NCI-H1930 (cell line): ENCODE measurements around the gene MRPS5.

Experiments used
- DNase-seq, 2 experiments: peaks; one replicate each; lab custom pipeline; 2025; lab: John Stamatoyannopoulos, UW

Gene MRPS5

DNA sequence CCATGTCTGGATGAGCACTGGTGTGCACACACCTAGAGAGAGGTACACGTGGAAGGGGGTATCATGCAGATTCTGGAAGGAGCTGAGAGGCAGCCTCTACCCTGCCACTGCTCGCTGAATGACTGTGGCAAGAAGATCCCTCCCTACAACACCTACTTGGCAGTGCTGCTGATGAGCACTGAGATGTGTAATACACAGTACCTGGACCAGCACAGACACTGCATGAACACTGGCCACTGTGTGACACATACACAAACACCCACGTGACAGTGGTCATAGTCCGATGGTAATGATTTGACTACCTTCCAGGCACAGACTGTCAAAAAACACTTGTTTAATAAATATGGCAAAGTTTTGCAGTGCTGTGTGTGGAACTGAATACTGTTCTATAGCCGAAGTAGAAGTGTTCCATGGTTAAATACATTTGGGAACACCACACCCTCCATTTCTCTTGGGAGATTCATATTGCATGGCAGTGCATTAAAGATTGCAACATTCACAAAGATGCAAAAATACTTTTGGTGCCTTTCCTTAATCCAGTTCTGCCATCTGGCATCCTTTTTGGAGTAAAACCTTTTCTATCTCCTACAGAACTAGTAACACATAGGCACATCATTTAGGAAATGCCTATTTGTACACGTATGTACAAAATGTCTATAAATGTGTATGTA is 29.6 kb downstream of the MRPS5 start:
- no peak for DNase-seq

GRCh38 chr2:95087379-95087778 is 34.2 kb downstream of the MRPS5 start:
- no peak for DNase-seq

DNA sequence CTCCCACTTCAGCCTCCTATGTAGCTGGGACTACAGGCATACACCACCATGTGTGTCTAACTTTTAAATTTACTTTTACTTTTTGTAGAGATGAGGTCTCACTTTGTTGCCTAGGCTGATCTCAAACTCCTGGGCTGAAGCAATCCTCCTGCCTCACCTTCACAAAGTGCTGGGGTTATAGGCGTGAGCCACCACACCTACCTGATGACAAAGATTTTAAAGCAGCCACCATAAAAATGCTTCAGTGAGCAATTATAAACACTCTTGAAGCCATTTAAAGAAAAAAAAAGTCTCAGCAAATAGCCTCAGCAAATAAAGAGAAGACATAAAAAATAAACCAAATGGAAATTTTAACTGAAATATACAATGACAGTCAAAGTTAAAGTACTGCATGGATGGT is 35.6 kb downstream of the MRPS5 start:
- DNase-seq = no peak

DNA sequence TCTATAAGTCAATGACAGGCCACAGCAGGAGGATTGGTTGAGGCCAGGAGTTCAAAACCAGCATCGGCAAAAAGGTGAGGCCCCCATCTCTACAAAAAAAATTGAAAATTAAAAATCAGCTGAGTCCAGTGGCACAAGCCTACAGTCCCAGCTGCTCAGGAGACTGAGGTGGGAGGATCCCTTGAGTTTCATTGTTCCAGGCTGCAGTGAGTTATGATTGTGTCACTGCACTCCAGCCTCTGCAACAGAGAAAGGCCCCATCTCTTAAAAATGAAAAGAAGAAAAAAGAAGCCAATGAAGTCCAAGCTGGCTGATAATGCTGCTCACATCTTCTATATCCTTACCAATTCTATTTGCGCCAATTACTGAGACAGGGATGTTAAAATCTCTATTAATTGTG is 39.1 kb downstream of the MRPS5 start:
- DNase-seq = no peak

GRCh38 chr2:95079199-95079683 is 42.4 kb downstream of the MRPS5 start:
- DNase-seq = no peak

DNA sequence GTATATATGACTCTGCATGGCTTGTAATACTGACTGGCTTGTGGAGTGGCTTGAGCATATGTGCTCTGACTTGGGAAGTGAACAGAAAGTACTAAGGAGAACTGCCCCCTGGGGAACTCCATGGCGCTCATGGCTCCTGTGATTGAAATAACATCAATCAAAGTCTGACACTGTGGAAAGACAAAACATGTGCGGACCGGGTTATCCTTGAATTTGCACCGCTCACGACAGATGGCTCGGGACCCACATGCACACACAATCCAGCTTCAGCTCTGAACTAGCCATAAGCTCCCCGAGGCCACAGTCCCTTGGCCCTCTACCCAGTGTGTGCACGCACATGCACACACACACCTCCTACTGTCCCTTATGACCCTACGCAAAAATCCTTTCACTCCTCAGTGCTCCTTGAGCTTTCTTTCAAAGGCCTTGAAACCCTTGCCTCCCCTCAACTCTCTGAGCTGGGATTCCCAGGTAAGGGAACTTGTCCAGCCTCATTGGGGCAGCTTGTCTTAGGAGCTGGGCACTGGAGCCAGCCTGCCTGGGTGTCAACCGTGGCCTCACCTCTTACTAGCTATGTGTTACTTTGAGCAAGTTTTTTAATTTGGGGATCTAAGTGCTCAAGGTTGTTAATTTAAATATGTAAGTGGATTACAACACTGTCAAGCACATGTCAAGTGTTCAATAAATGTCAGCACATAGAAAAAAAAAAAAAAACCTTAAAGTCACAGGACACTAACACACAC is 43.6 kb downstream of the MRPS5 start:
- DNase-seq = no peak

DNA sequence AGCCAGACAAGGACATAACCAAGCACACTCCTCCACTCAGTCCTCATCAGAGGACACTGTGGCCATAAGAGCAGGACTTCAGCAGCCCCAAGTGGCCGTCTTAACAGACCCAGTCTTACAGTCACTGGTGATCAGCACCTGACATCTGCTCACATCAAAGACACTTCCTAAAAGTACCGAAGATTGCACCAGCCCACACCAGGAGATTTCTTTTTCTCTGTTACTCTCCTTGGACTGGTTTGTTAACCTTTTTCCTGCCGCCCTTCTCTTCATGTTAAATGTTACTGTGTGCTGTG is 44.1 kb downstream of the MRPS5 start:
- DNase-seq = no peak

DNA sequence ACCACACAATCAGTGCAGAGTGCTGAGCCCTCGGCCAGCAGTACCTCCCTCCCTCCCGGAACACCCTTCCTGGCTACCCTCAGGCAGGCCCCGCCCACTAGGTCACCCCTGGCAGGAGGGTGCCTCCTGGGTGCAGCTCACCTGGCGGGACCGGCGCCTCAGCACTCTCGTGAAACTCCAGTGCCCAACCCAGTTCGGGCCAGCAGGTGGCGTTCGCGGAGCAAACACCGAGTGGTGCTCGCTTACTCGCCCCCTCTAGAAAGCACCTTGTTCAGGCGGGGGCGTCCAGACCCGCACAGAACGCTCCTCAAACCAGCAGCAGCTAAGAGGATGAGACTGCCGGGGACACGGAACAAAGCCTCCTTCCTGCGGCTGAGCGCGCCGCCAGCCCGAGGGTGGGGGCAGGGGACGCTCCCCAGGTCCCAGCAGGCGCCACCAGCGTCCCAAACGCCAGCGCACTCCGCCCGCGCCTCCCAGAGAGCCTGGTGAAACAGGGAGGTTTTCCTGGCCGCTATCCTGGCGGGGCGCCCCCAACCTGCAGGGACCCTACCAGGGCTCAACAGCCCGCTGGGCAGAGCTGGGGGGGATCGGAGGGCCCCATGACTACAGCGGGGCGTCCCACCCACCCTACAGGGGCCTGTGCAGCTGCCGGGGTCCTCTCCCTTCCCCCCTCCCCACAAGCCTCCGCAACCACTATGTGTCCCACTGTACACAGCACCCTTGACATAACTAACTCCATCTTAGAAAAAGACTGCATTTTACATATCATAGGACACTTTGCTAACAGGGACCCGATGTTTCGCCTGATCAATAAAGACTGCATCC is 44.7 kb downstream of the MRPS5 start:
- DNase-seq = peak; percentile 77 to 86

DNA sequence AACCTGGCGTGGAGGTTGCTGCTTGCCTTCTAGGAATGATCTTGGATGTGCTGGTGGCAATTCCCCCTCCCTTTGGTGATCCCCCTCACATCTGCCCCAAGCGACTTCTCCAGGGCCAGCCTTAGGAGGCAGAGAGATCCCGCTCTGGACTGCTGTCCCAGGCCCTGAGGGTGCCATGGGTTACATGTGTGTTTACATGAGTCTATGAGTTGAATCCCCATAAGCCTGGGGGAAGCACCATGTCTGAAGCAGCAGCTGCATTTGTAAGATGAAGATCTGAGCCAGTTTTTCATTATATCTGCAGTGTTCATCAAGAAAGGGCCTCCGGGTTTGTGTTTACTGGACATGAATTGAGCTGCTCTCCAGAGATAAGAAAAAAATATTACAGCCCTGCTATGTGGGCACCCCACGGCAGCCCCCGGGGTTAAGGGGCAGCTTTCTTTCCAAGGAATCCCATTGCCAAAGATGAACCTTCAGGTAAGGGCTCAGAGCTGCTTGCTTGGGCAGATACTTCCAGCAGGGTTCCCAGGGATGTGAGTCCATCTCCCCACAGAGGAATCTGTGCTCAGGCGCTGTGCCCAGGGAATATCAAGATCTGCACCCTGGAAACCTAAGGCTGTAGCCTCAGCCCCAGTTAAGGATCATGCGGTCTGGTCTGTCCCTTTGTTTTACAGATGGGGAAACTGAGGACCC is 46.0 kb downstream of the MRPS5 start:
- DNase-seq = no peak

- no peak for DNase-seq
These were observed 46.8 kb downstream of the MRPS5 start for GRCh38 chr2:95074663-95075439.

GRCh38 chr2:95073856-95074662 is 47.5 kb downstream of the MRPS5 start:
- no peak for DNase-seq

- no peak for DNase-seq
These were observed 49.2 kb downstream of the MRPS5 start for GRCh38 chr2:95072424-95072823.

DNA sequence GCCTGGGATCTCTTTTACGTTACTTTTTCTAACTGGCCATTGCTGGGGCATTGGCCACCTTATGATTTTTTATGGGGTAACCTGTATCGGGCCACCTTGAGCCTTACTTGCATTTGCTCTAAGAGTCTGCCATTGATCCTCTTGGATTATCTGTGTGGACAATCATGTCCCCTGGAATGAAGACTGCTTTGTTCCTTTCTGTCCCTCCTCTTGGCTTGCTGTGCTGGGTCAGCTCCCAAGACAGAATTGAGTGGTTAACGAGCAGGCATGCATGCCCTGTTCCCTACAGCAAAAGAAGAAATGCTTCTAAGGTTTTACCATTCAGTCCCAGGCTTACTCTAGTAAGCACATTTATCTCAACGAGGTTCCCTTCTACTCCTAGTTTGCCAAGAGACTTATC is 49.8 kb downstream of the MRPS5 start:
- no peak for DNase-seq

DNA sequence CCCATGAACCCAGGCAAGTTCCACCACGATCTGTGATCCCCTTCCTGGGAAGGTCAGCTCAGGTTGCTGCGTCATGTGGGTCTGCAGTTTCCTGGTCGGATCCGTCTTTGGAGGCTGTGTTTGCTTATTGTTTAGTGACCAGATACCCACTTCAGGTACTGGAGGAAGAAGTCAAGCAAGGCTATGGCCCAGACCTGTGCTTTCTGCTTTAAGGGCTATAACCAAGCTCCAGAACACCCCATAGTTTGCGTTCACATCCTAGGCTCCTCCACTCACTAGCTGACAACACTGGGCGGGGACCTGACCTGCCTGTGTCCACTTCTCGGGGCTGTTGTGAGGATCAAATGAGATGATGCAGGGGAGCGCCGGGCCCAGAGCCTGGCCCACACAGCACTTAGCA is 52.1 kb downstream of the MRPS5 start:
- DNase-seq = no peak

DNA sequence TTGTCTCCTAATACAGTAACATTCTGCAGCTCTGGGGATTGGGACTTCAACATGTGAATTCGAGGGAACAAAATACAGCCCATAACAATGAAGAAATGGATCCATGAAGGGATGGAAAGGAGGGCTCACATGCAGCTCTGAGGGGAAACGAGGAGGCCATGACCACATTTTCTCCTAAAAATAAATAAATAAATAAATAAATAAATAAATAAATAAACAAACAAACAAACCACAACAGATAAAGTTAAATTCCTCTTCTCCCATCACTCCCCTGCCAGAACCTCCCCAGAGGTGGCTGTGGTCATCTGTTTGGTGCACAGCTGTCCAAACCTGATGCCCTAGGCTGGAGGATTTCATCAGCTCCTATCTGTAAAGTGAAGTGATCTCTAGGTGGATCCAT is 53.4 kb downstream of the MRPS5 start:
- no peak for DNase-seq

DNA sequence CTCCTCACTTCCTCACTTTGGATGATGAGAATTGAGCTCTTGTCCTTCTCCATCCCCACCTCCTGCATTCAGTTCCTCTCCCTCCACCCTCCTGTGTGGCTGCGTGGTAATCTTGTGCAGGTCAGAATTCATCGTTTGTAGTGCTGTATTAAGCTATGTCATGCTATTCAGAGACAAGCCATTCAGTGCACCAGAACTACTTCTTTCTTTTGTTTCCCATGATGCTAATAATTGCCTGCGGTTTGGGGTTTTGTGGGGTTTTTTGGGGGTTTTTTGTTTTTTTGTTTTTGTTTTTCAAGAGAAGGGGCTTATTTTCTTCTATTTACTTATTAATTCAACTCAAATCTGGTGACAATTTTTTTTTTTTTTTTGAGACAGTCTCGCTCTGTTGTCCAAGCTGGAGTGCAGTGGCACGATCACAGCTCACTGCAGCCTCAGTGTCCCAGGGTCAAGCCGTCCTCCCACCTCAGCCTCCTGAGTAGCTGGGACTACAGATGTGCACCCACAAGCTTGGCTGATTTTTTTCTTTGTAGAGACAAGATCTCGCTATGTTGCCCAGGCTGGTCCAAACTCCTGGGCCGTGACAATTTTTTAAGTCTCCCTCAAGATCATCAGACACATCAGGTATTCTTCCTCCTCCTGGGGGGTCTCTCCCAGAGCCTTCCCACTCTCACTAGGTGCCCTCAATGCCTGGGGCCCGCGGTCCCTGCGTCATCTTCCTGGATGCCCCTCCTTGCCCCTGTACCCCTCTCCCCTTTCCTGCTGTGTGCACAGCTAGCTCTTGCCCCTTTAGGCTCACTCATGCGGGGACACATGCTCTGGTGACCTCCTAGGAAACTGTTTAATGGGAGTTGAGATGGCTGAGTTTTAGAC is 58.3 kb downstream of the MRPS5 start:
- no peak for DNase-seq

- no peak for DNase-seq
These were observed 59.1 kb downstream of the MRPS5 start for GRCh38 chr2:95062242-95063085.

- DNase-seq = no peak
These were observed 59.9 kb downstream of the MRPS5 start for GRCh38 chr2:95061601-95062183.
